ENCODE data around the gene WNK3.
A peak's percentile ranks its signal among the peaks of the same experiment; 100 is the strongest.

Gene WNK3

DNA sequence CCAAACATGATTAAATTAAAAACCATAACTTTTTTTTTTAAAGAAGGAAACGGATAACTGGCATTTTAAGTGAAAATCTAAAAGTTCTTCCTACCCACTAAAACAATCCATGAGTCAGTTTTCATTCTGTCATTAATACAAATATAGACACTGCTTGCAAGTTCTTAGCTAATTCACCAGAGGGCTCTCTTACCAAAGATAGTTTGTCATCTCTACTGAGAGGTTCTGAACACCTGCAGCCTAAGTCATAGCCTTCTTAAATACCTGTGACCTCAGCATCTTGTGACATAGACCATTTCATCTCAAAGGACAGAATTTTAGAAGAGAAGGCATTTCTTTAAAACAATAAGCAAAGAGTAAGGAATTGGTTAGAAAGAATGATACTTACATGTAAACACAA lies 109.5 kb downstream of the WNK3 start:
- H3K27ac ChIP-seq (ENCODE audit: low read depth, low read length, severe bottlenecking) = no peak overlapping the region
- H3K36me3 ChIP-seq (ENCODE audit: control insufficient read depth, insufficient read depth, low read length) = peaks cover 7% of the 10 kb centered on the region
- H3K9me3 ChIP-seq (ENCODE audit: control insufficient read depth, low read length) = no peaks in the 10 kb centered on the region
- no peaks in the 10 kb centered on the region for H3K4me1 ChIP-seq (ENCODE audit: control insufficient read depth, insufficient read depth, low read length, poor library complexity, severe bottlenecking)
- no CpG with 5 or more reads among the region's 1 CpG for WGBS, 2 experiments (ENCODE audit: insufficient coverage in 2 of 2)
- no peak overlapping the region for H3K4me3 ChIP-seq (ENCODE audit: extremely low read depth, insufficient read depth, low read length, poor library complexity, severe bottlenecking)

DNA sequence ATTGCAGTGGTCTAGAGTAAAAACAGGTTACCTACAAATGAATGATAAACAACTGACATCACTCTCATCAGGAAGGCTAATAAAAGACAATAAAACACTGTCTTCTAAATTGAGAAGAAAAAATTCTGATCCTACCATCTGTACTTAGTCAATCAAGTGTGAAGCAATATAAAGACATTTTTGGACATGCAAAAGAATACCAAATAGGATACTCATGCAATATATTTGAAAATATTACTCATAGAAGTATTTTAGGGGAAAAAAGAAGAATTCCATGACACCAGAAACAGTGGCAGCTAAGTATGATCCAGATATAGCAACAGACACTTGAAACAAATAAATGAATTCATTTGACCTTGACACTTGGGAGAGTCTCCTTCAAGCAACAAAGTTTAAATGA lies 111.0 kb downstream of the WNK3 start:
- Histone ChIP-seq H3K9me3 (ENCODE audit: control insufficient read depth, low read length) (no peaks in the 10 kb centered on the region), H3K4me3 (ENCODE audit: extremely low read depth, insufficient read depth, low read length, poor library complexity, severe bottlenecking) (no peak overlapping the region), H3K27ac (ENCODE audit: low read depth, low read length, severe bottlenecking) (no peak overlapping the region), H3K4me1 (ENCODE audit: control insufficient read depth, insufficient read depth, low read length, poor library complexity, severe bottlenecking) (no peaks in the 10 kb centered on the region), H3K36me3 (ENCODE audit: control insufficient read depth, insufficient read depth, low read length) (peaks cover 7% of the 10 kb centered on the region)

DNA sequence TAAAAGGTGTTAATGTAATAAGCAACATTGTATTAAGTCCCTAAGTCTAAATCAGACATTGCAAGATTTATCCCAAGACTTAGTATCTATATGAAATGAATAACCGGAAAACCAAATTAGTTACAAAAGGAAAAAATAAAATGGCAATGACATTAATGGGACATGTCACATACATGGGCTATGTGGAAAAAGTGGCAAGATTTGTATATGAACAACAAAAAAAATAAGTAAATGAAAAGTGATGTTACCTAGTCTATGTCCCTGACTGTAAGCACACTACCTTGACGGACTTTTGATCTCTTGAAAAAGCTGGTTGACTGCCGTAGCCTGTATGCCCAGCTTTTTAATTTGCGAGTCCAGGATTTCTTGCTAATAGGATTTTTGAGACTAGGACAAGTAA lies 119.3 kb downstream of the WNK3 start:
- no peaks in the 10 kb centered on the region for H3K4me1 ChIP-seq (ENCODE audit: control insufficient read depth, insufficient read depth, low read length, poor library complexity, severe bottlenecking)
- 94 to 100% methylated on average over 2 of the region's 4 CpGs for WGBS, 2 experiments (ENCODE audit: insufficient coverage in 2 of 2)
- H3K36me3 ChIP-seq (ENCODE audit: control insufficient read depth, insufficient read depth, low read length) = peaks cover 4% of the 10 kb centered on the region
- no peak overlapping the region for H3K27ac ChIP-seq (ENCODE audit: low read depth, low read length, severe bottlenecking)
- H3K9me3 ChIP-seq (ENCODE audit: control insufficient read depth, low read length) = no peaks in the 10 kb centered on the region
- no peak overlapping the region for H3K4me3 ChIP-seq (ENCODE audit: extremely low read depth, insufficient read depth, low read length, poor library complexity, severe bottlenecking)

DNA sequence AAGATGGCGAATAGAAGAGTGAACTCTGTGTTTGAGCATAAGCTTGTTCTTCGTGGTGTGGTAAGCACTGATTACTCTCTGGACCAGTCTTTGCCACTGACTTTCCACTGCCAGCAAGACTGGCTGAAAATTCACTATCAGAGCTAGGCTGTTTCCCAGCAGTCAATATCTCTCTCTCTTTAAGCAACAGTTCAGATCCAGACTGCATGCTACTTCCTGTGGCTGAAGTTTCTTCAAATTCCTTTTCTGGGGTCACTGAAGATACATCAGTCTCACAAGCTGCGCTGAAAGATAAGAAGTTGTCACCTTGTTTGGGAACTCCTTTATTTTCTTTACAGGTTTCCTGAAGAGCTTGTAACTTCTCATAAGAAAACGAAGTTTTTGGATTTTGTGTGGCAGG lies 120.8 kb downstream of the WNK3 start:
- Histone ChIP-seq H3K4me3 (ENCODE audit: extremely low read depth, insufficient read depth, low read length, poor library complexity, severe bottlenecking) (no peak overlapping the region), H3K4me1 (ENCODE audit: control insufficient read depth, insufficient read depth, low read length, poor library complexity, severe bottlenecking) (no peaks in the 10 kb centered on the region), H3K9me3 (ENCODE audit: control insufficient read depth, low read length) (no peaks in the 10 kb centered on the region), H3K27ac (ENCODE audit: low read depth, low read length, severe bottlenecking) (no peak overlapping the region), H3K36me3 (ENCODE audit: control insufficient read depth, insufficient read depth, low read length) (peaks cover 7% of the 10 kb centered on the region)
- 92% methylated on average over 2 of the region's 4 CpGs; no CpG with 5 or more reads in 1 of the 2 experiments for WGBS, 2 experiments (ENCODE audit: insufficient coverage in 2 of 2)

DNA sequence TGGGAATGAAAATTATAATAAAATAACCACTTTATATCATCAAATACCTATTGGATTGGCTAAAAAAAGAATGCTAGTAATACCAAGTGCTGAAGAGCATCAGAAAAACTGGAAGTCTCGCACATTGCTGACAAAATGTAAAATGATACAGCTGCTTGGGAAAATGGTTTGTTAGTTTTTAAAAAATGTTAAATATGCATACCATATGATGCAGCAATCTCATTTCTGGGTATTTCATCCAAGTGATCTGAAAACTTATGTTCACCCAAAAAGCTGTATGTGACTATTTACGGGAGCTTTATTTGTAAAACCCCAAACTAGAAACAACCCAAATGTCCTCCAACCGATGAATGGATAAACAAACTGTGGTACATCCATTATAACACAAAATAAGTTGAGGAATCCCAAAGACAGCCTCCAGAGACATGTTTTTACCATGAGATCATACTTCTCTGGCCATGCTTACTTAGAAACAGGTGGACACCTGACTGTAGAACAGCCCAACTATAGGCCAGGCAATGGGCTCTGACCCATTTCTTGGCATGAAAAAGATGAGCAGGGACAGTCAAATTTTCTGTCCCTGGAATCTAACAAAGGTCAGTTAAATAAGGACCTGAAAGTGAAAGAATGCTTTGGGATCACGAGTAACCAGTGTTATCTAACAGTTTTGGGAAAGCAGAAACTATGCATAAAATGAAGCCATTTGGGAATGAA lies 127.3 kb downstream of the WNK3 start:
- WGBS, 2 experiments (ENCODE audit: insufficient coverage in 2 of 2) = 100% methylated on average over 2 of the region's 4 CpGs; no CpG with 5 or more reads in 1 of the 2 experiments
- H3K36me3 ChIP-seq (ENCODE audit: control insufficient read depth, insufficient read depth, low read length) = peaks cover 3% of the 10 kb centered on the region
- H3K4me3 ChIP-seq (ENCODE audit: extremely low read depth, insufficient read depth, low read length, poor library complexity, severe bottlenecking) = no peak overlapping the region
- H3K4me1 ChIP-seq (ENCODE audit: control insufficient read depth, insufficient read depth, low read length, poor library complexity, severe bottlenecking) = no peaks in the 10 kb centered on the region
- H3K27ac ChIP-seq (ENCODE audit: low read depth, low read length, severe bottlenecking) = no peak overlapping the region
- no peaks in the 10 kb centered on the region for H3K9me3 ChIP-seq (ENCODE audit: control insufficient read depth, low read length)

DNA sequence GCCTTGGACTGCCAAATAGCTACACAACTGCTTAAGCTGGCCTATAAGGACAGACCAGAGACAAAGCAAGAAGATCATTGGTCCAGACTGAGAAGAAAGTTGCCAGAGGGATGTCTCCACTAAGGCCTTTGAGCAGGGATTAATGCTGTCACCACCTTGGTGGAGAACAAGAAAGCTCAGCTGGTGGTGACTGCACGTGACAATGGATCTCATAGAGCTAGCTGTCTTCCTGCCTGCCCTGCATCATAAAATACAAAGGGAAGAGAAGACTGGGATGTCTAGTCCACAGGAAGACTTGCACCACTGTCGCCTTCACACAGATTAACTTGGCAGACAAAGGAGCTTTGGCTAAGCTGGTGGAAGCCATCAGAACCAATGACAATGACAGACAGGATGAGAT lies 134.3 kb downstream of the WNK3 start:
- H3K36me3 ChIP-seq (ENCODE audit: control insufficient read depth, insufficient read depth, low read length) = no peaks in the 10 kb centered on the region
- 80 to 100% methylated on average over 1 of the region's 2 CpGs for WGBS, 2 experiments (ENCODE audit: insufficient coverage in 2 of 2)
- H3K9me3 ChIP-seq (ENCODE audit: control insufficient read depth, low read length) = no peaks in the 10 kb centered on the region
- no peak overlapping the region for H3K4me3 ChIP-seq (ENCODE audit: extremely low read depth, insufficient read depth, low read length, poor library complexity, severe bottlenecking)
- no peaks in the 10 kb centered on the region for H3K4me1 ChIP-seq (ENCODE audit: control insufficient read depth, insufficient read depth, low read length, poor library complexity, severe bottlenecking)
- H3K27ac ChIP-seq (ENCODE audit: low read depth, low read length, severe bottlenecking) = no peak overlapping the region

DNA sequence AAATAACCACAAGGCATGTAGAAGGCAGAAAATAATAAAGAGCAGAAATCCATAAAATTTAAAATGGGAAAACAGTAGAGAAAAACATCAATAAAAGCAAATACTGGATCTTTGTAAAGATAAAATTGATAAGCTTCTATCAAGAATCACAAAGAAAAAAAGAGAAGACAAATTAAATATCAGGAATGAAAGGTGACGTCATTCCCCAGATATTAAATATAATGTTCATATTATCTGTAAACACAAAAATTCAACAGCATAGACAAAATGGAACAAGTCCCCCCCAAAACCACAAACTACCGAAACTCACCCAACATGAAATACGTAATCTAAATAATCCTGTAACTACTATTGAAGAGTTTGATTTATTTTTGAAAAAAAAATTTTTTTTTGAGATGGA lies 144.2 kb downstream of the WNK3 start:
- Histone ChIP-seq H3K4me1 (ENCODE audit: control insufficient read depth, insufficient read depth, low read length, poor library complexity, severe bottlenecking) (no peaks in the 10 kb centered on the region), H3K36me3 (ENCODE audit: control insufficient read depth, insufficient read depth, low read length) (no peaks in the 10 kb centered on the region), H3K27ac (ENCODE audit: low read depth, low read length, severe bottlenecking) (no peak overlapping the region), H3K9me3 (ENCODE audit: control insufficient read depth, low read length) (no peaks in the 10 kb centered on the region), H3K4me3 (ENCODE audit: extremely low read depth, insufficient read depth, low read length, poor library complexity, severe bottlenecking) (no peak overlapping the region)
- no CpG with 5 or more reads among the region's 3 CpGs for WGBS, 2 experiments (ENCODE audit: insufficient coverage in 2 of 2)

DNA sequence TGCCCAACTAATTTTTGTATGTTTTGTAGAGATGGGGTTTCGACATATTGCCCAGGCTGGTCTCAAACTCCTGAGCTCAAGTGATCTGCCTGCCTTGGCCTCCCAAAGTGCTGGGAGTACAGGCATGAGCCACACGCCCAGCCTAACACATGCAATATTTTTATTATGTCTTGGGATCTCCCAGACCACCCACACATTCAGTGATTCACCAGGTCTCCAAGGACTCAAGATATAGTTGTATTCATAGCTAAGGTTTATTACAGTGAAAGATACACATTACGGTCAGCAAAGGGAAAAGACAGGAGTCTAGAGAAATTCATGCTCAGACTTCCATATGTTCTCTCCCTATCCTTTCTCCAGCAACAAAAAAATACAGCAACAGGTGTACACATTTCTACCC lies 149.3 kb downstream of the WNK3 start:
- H3K36me3 ChIP-seq (ENCODE audit: control insufficient read depth, insufficient read depth, low read length) = no peaks in the 10 kb centered on the region
- H3K4me3 ChIP-seq (ENCODE audit: extremely low read depth, insufficient read depth, low read length, poor library complexity, severe bottlenecking) = no peak overlapping the region
- no peaks in the 10 kb centered on the region for H3K9me3 ChIP-seq (ENCODE audit: control insufficient read depth, low read length)
- no peak overlapping the region for H3K27ac ChIP-seq (ENCODE audit: low read depth, low read length, severe bottlenecking)
- no CpG with 5 or more reads among the region's 3 CpGs for WGBS, 2 experiments (ENCODE audit: insufficient coverage in 2 of 2)
- no peaks in the 10 kb centered on the region for H3K4me1 ChIP-seq (ENCODE audit: control insufficient read depth, insufficient read depth, low read length, poor library complexity, severe bottlenecking)

DNA sequence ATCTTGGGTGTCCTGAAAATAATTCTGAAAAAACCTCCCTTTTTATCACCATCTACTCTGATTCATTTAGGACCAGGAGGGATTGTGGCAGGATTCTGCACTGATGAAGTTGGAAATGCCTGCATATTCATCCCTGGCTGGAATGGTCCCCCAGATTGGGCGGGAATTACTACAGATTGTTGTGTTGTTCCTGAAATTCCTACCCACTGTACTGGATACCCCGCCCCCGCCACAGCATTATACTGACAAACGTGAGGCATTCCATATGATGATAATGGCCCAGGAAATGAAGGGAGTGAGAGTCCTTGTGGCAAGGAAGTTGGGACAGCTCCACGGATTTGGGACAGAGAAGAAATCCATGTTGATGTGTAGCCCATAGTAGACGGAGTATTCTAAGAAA lies 159.6 kb downstream of the WNK3 start:
- WGBS, 2 experiments (ENCODE audit: insufficient coverage in 2 of 2) = 83% methylated on average over 1 of the region's 6 CpGs; no CpG with 5 or more reads in 1 of the 2 experiments
- Histone ChIP-seq H3K36me3 (ENCODE audit: control insufficient read depth, insufficient read depth, low read length) (no peaks in the 10 kb centered on the region), H3K9me3 (ENCODE audit: control insufficient read depth, low read length) (no peaks in the 10 kb centered on the region), H3K27ac (ENCODE audit: low read depth, low read length, severe bottlenecking) (no peak overlapping the region), H3K4me1 (ENCODE audit: control insufficient read depth, insufficient read depth, low read length, poor library complexity, severe bottlenecking) (no peaks in the 10 kb centered on the region), H3K4me3 (ENCODE audit: extremely low read depth, insufficient read depth, low read length, poor library complexity, severe bottlenecking) (no peak overlapping the region)

DNA sequence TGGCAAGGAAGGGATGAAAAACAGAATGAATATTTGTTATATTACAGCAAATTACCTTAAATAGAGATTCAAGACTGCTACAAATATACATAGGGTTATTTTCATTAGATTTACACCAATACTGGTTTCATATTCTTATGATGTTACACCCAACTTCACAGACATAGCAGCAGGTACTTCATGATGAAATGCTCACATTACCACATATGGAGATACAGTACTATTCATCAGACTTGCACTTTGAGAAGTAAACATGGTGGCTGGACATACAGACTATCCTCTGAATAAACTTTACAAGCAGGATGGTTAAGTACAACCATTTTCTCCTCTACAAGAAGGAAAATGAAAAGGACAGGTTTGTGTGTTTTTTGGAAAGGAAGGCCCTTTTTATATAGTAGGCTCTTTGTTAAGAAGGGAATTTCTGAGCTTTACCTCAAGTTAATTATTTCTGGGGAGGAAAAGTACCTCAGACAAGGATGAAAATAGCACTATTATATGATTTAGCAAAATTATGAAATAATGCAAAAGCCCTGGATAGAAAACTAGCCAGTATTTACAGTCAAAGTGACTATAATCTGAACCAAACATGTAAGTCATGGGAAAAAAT lies 162.8 kb downstream of the WNK3 start:
- Histone ChIP-seq H3K36me3 (ENCODE audit: control insufficient read depth, insufficient read depth, low read length) (no peaks in the 10 kb centered on the region), H3K4me1 (ENCODE audit: control insufficient read depth, insufficient read depth, low read length, poor library complexity, severe bottlenecking) (no peaks in the 10 kb centered on the region), H3K27ac (ENCODE audit: low read depth, low read length, severe bottlenecking) (no peak overlapping the region), H3K4me3 (ENCODE audit: extremely low read depth, insufficient read depth, low read length, poor library complexity, severe bottlenecking) (no peak overlapping the region), H3K9me3 (ENCODE audit: control insufficient read depth, low read length) (no peaks in the 10 kb centered on the region)

DNA sequence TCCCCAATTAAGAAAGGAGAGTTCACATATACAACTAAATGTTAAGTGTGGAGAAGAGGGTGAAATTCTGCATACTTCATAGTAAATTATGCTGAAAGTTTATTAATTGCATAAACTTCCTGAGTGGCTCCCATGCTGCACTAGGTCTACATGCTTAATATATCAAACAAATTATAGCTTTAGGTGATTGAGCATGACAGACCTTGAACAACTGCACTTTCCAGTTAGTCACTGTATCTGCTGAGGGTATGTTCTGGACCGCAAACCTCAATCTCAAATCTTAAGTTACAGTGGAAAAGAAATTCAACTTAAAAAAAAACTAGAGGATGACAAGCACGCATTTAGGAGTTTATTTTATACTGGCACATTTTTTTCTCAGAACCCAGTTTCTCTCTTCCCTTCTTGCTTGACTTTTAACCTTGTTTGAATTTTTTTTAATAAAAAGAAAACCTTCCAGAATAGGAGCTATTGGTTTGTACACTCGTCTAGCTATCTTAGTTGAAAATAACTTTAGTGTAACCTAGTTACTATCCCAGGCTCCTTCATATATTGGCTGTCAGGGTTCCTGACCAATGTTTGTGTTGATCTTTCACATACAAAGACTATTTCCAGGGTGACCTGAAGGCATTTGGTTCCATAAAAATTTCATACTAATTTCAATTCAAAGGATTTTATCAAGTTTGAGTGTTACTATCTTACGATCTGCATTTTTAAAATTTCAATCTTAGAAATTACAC lies 164.6 kb downstream of the WNK3 start:
- H3K4me3 ChIP-seq (ENCODE audit: extremely low read depth, insufficient read depth, low read length, poor library complexity, severe bottlenecking) = no peak overlapping the region
- no peaks in the 10 kb centered on the region for H3K36me3 ChIP-seq (ENCODE audit: control insufficient read depth, insufficient read depth, low read length)
- peak overlapping the region; percentile 1 for H3K27ac ChIP-seq (ENCODE audit: low read depth, low read length, severe bottlenecking)
- H3K9me3 ChIP-seq (ENCODE audit: control insufficient read depth, low read length) = no peaks in the 10 kb centered on the region
- no peaks in the 10 kb centered on the region for H3K4me1 ChIP-seq (ENCODE audit: control insufficient read depth, insufficient read depth, low read length, poor library complexity, severe bottlenecking)
- 100% methylated on average over 1 of the region's 4 CpGs; no CpG with 5 or more reads in 1 of the 2 experiments for WGBS, 2 experiments (ENCODE audit: insufficient coverage in 2 of 2)
